GM12801 (cell line): ENCODE data around the gene POMT2.

Experiments
- TF ChIP-seq, protein P1 (sequence below): IDR thresholded peaks from one replicate; pipeline ENCODE4 v1.5.1; 2011; ENCODE audit warnings: control low read depth; ENCODE audit not compliant: insufficient read length; ENCODE audit errors: extremely low read depth

POMT2 gene

DNA sequence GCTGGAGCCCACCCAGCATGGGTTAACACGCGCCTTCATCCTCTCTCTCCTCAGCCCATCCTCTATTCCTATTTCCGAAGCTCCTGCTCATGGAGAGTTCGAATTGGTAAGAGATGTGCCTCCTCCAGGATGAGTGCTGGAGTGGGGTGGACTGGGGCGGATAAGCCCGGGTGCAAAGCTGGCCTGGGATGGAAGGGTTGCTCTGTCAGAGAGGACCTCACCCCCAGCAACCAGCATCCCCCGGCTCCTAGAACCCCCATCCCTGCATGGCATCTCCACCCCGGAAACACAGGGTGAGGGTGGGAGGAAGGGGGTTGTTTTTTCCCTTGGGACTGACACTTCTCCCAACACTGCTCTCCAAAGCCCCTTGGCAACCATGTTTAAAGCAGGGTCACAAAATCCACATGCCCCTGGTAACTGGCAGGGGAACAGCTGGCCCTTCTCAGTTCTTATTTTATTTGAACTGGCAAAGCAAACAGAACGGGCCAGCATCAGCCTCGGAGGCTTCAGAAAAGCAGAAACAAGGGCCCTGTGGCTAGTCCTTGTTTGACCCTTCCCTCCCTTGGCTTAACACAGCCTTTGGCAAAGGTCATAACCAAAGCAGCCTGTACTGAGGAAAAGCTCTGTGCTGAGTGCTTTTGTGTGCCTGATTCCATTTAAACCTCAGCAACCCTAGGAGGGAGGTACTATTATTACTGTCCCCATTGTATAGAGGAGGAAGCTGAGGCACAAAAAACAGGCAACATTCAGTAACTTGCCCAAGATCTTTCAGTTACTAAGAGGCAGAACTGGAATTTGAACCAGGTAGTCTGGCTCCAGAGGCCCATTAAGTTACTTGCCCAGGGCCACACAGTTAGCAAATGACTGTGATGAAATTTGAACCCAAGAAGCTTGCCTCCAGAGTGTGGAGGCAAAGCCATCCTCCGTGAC lies 4.4 kb upstream of the POMT2 start:
- TF ChIP-seq, protein P1, sequence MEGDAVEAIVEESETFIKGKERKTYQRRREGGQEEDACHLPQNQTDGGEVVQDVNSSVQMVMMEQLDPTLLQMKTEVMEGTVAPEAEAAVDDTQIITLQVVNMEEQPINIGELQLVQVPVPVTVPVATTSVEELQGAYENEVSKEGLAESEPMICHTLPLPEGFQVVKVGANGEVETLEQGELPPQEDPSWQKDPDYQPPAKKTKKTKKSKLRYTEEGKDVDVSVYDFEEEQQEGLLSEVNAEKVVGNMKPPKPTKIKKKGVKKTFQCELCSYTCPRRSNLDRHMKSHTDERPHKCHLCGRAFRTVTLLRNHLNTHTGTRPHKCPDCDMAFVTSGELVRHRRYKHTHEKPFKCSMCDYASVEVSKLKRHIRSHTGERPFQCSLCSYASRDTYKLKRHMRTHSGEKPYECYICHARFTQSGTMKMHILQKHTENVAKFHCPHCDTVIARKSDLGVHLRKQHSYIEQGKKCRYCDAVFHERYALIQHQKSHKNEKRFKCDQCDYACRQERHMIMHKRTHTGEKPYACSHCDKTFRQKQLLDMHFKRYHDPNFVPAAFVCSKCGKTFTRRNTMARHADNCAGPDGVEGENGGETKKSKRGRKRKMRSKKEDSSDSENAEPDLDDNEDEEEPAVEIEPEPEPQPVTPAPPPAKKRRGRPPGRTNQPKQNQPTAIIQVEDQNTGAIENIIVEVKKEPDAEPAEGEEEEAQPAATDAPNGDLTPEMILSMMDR: no peak

DNA sequence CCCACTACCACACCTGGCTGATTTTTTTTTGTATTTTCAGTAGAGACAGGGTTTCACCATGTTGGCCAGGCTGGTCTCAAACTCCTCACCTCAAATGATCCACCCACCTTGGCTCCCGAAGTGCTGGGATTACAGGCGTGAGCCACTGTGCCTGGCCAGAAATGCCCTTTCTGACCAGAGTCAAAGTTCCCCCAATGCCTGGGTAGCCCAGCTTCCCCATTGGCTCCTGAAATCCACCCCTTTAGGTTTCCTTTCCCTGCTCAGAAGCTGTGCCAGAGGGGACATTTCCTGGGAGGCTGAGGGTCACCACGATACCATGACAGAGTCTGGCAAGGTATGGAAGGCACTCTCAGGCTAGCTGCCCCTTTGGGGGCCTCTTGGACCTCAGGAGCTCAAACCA lies 3.6 kb upstream of the POMT2 start:
- TF ChIP-seq, protein P1: no peak

DNA sequence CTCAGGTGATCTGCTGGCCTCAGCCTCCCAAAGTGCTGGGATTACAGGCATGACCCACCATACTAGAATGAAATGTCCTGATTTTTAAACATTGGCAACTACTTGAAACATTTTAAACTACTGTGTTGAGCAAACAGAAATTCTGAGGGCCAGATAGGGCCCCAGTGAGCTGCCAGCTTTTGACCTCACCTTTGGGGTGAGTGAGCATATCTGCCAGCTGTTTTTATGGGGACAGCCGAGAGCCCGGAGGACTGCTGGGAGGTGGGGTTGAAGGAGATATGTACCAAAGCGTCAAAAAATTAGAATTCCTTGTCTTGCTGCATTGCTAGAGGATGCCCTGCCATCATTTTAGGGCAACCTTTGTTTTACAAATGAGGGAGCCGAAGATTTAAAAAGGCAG lies 2.9 kb upstream of the POMT2 start:
- TF ChIP-seq, protein P1: no peak

DNA sequence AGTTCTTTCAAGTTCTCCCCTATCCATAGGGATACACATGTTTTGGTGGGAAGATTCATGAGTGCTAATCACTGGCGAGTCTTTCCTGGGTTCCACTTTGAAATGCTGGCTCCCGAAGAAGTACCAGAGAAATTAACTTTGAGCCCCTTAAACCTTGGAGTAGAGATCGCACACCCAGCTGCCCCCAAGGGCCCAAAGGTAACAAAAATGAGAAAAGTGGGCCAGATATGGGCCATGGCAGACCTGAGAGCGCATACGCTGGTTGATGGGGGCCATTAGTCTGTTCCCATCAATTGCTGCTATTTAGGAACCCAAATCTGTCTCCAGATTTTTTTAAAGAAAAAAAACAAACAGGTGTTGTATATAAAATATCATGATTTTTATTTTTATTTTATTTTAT lies 2.3 kb upstream of the POMT2 start:
- TF ChIP-seq, protein P1: no peak

DNA sequence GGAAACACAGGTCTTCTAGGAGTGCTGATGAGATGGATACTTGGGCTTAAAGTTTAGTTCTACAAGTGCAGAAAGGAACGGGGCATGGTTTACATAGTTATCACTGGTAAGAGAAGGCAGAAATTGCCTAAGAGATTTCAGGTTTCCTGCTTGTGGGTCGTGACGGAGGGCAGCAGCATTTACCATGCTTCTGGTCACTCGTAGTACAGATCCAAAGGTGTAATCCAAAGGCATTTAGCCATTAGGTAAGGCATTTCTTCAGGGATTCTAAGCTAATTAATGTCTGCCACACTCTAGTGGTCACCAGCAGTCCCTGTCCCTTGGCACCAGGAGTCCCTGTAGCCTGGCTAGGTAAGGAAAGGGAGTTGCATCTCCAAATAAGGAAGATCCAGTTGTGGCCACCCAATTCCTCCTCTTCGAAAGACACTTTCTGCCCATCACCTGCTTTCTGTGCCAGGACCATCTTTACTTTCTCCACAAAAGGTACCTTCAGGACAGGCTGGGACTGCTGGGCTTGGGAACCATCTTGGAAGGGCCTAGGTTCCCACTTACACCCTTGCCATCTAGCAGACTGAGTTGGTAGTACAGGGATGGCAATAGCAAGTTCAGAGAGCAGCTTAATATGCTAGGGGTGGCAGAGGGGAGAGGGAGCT lies 1.7 kb upstream of the POMT2 start:
- TF ChIP-seq, protein P1: no peak

DNA sequence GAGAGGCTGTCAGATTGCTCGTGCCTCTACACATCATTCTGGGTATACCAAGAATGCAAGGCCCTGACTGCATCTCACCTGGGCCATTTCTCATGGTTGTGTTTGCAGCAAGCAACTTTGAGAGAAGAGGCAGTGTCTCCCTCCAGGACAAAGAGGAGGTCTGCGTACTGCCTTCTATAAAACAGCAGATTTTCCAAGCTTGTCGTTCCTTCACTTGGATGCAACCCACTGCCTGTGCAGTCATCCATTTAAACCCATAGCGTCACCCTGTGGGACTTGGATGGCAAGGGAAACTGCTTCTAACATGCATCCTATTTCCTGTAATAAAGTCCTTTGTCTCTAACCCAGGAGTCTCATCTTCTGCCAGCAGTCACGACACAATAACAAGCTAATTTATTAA lies 1.3 kb downstream of the POMT2 start:
- TF ChIP-seq, protein P1: no peak

DNA sequence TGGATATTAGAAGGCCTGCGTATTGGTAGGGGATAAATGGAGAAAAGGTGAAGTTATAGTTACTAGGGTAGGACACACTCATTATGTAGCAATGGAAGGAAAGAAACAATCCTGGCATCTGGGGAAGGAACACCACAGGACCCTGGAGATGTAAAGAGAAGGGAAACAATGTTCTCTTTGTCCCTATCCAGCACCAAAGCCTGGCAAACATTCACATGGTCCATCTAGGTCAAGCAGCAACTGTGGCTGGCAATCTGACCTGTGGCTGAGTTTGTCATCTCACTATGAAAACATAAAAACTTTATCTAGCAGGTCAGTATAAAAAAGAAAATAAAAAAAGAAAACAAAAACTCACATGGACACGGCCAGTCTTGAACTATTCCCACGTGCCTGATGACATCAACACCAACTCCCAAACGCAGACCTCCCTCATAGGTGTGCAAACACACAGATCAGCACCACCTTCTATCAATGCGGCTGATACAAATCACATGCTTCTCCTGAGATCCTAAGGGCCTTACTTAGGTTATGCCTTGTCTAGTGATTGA lies 2.6 kb downstream of the POMT2 start:
- TF ChIP-seq, protein P1: no peak
